Activated naive CD4-positive, alpha-beta T cell treated with anti-CD3 and anti-CD28 coated beads, Interleukin-2, amount 50 U/mL, for 16 hours (primary cell): Measurements from ENCODE around the gene CCER1.

Experiments
- DNase-seq: peaks from one replicate; pipeline ENCODE4 v3.0.0-alpha.2; 2020

The CCER1 gene

DNA sequence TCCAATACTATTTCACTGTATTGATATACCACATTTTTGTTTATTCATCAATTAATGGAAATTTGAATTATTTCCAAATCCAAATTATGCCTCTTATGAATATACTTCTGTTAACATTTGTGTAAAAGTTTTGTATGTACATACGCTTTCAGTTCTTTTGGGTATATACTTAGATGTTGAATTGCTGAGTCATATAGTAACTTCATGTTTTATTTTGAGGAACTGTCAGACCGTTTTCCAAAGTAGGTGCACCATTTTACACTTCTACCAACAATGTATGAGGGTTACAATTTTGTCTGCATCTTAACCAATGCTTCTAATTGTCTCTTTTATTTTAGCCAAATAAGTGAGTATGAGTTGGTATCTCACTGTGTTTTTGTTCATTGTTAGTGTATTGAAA lies 10.2 kb upstream of the CCER1 start:
- DNase-seq: no peak

GRCh38 chr12:90964616-90965015 lies 9.6 kb upstream of the CCER1 start:
- no peak for DNase-seq

DNA sequence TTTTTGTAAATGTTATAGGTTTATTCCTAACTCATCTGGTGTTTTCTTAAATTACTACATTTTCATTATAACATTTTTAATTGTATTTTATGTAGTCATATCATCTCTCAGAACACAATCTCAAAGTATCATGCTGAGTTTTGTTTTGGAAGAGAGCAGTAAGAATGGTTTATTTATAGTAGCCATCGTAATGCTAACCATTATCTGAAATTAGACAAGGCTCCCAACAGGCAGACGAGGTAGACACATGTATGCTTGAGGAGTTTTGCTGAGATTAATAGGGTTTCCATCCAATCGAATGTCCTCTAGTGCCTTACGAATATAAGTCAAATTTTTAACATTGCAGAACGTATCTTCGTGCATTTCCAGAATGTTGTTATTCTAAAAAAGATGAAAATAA lies 9.0 kb upstream of the CCER1 start:
- no peak for DNase-seq

DNA sequence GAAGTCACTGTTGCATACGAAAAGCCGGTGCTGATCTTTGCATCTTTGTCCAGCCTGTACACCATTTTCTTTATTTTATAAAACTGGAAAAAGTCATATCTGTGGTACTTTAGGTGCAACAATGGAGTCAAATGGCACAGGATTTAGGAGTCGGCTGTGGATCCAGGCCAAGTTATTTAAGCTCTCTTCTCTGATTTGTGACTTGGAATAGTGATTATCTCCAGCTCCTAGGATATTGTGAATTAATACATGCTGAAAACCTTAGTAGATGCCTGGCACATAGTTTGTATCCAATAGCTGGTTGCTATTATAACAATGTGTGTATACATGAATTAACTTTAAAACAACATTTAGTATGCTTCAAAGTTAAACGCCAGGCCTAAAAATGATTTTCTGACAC lies 6.2 kb upstream of the CCER1 start:
- no peak for DNase-seq

GRCh38 chr12:90959538-90960139 lies 4.7 kb upstream of the CCER1 start:
- no peak for DNase-seq

DNA sequence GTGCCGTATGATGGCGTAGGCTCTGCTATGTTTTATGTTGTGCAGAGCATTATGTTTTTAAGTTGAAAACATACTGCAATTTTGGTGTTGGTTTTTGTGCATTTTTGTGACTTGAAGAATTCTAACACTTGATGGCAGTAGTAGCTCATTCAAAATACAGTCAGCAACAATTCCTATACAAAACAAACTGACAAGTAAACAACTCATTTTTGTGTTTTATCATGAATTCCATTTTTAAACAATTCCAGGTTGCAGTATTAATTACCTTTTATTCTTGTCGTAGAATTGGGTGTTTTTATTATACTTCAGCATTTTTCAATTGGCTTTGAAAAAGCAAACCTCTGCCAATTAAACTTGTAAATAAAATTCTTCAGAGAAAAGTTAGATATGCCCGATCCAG lies 4.1 kb upstream of the CCER1 start:
- DNase-seq: no peak

DNA sequence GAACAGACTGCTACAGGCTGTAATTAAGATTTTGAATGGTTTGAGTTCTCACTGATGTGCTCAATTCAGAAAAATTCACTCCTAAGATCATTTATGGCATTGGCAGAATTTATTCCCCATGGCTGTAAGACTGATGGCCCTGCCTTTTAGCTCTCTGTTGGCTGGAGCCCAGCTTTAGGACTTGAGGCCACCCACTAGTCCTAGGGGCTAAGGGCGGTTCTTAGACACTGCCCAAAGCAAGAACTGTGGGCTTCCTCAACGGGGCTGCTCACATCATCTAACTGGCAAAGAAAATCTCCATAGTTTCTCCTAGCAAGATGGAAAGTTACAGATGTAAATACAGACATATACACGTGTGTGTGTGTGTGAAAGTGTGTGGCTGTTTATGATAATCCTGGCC lies 3.4 kb upstream of the CCER1 start:
- no peak for DNase-seq

GRCh38 chr12:90954428-90954827 lies 548 bp downstream of the CCER1 start:
- DNase-seq: no peak

DNA sequence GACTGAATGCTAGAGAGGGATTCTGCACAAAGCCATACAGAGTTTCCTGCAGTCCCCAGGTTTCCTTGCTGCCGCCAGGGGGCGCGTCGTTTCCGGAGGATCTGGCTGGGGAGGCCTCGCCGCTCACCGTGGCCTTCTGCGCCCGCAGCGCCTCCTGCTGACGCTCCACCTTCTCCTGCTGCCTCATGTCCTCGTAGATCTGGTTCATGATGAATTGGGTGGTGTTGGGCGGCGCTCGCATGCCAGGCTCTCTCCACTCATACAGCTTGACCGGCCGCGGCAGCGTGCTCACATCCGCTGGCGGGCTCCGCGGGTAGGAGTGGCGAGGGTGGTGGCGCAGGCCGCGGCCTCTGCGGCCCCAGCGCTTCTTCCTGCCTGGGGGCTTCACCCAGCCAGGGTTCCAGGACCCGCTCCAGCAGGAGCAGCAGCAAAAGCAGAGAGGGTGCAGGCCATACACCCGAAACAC lies 987 bp downstream of the CCER1 start:
- DNase-seq: no peak

GRCh38 chr12:90951432-90952105 lies 3.4 kb downstream of the CCER1 start:
- DNase-seq: no peak

GRCh38 chr12:90947869-90948268 lies 7.1 kb downstream of the CCER1 start:
- DNase-seq: no peak

- DNase-seq: no peak
Measured at GRCh38 chr12:90945070-90945649, 9.8 kb downstream of the CCER1 start.

GRCh38 chr12:90943255-90943654 lies 11.7 kb downstream of the CCER1 start:
- no peak for DNase-seq

DNA sequence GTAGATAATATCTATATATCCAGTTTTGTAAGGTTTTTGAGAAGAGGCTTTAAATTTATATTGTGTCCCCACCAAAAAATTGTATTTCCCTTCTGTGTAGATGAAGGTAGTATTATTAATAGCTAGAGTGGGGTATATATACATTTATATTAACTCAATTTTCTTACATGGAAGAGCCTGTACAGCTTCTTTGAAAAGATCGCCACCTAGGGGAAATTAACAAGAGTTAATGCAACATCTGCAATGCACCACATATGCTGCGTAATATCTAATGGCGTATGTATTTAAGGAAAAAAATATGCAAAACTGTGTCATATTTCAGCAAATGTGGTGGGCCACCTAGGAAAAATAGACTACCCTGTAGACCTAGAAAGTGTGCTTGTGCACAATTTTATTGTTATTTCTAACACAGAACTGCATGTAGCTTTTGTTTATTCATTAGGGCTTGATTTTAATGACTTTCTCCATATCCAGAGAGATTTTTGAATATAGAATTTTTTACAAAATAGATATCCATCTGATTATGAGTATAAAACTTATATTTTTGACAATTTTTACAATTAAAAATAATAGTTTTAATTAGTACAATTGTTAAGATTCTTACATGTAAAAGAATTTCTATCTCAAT lies 14.0 kb downstream of the CCER1 start:
- DNase-seq: no peak

GRCh38 chr12:90939382-90939781 lies 15.6 kb downstream of the CCER1 start:
- no peak for DNase-seq

DNA sequence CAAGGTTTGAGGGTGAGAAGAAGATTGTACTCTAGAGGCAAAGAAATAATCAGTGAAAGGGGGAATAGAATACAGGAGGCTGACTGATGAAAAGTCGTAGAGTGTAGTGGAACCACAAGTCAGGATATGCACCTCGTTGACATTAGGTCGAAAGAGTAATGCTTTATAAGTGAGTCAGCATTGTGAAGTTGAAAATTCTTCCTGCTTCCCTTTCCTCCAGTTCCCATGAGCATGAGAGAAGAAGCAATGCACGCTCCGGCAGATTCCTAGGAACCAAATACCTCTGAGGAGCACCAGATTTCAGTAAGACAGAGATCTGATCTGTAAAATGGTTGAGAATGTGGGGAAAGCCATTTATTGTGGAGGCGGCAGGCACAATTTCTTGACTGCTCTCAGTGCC lies 16.5 kb downstream of the CCER1 start:
- DNase-seq: no peak

DNA sequence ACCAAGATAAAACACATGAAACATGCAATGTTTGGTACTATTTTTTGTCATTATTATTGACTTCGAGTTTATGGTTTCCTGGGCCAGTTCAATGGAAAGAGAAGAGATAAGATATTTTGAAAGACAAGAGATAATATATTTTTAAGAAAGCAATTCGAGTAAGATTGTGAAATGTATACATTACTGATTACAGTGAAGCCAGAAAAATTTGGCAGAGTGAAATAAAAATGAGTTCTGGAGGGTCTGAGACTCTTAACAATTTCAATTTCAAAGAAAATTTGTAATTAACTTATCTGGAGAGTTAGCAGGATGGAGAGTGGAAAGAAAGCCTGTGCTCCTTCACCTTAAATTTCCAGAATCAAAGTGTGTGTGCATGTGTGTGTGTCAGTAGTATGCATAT lies 17.3 kb downstream of the CCER1 start:
- DNase-seq: no peak

DNA sequence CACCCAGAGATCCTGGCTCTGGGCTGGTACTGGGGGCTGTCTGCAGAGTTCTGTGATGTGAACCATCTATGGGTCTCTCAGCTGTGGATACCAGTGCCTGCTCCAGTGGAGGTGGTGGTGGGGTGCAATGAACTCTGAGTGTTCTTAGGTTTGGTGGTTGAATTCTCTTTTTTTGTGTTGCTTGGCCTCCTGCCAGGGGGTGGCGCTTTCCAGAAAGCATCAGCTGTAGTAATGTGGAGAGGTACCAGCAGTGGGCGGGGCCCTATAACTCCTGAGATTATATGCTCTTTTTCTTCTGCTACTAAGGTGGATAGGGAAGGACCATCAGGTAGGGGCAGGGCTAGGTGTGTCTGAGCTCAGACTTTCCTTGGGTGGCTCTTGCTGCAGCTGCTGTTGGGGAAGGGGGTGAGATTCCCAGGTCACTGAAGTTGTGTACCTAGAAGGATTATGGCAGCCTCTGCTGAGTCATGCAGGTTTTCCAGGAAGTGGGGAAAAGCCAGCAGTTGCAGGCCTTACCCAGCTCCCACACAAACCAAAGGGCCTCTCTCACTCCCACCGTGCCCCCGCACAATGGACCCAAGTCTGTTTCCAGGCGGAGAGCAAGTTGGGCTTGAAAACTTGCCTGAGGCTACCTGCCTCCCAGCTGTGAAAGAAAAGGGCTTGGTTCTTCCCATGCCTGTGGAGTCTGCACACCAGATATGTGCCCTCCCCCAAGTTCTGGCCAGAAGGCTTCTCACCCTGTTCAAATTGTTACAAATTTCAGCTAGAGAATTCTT lies 18.6 kb downstream of the CCER1 start:
- no peak for DNase-seq

- DNase-seq: no peak
Measured at GRCh38 chr12:90925562-90925961, 29.4 kb downstream of the CCER1 start.

GRCh38 chr12:90924406-90924805 lies 30.6 kb downstream of the CCER1 start:
- no peak for DNase-seq

DNA sequence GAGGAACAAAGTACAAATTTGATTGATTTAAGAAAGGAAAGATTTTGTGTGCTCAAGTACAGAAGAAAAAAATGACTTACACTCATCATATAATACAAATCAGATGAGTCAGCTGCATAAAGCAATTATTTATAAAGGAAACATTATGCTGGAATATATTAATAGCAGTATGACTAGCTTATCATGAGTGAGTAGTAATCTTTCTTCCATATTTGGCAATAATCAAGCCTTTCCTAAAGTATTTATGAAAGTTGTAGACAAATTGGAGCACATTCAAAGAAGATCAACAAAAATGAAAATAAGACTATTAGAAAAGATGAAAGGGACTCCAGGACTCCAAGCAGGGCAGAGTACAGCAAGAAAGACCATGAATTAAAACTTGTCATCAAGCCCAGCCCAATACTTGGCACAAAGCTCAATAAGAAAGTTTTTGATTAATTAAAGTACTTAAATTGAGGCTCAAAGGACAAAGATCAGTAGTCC lies 32.8 kb downstream of the CCER1 start:
- no peak for DNase-seq

DNA sequence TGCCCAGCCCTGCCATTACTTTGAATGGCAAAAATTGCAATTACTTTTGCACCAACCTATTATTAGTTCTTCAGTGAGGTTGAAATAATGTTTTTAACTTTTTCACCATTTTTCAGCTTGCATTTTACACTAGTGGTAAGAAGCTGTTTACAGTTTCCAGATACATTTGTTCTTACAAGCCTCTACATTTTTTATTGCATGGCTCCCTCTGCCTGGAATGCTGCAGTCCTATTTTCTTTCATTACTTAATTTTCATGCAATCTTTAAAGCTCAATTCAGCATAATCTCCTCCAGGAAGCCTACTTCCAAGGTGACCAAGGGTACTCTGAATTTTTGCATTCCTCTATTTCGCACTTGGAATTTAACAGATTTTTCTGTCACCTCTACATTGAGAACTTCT lies 33.4 kb downstream of the CCER1 start:
- no peak for DNase-seq

DNA sequence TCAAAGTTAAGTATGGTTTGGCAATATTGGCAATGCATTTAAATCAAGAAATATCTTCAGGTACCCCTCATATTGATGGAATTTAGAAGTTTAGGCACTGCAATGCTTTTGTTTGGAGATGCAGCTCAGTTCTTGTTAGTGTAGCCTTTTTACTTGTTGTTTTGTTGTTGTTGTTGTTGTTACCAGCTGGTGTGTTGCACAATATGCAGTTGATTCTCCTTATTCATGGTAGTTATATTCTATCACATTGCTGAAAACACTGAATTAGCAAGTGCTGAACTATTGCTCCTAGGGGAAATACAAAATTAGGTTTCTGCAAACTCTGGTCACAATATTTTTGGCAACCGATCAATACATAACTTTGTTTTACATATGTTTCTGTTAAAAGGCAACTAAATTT lies 34.8 kb downstream of the CCER1 start:
- no peak for DNase-seq
